ENCODE measurements around the gene CAB39.

The CAB39 gene

GRCh38 chr2:230869914-230870543 lies 157.4 kb downstream of the CAB39 start:
- TF ChIP-seq TOX (CRISPR knock-in tag; IDR thresholded peaks at IDR 0.05; ENCODE audit: borderline replicate concordance) (no peak), ISL1 (CRISPR knock-in tag; IDR thresholded peaks at IDR 0.05) (no peak), ZNF8 (CRISPR knock-in tag; IDR thresholded peaks at IDR 0.05) (no peak), GLIS3 (CRISPR knock-in tag; IDR thresholded peaks at IDR 0.05) (no peak), SNAI2 (CRISPR knock-in tag; IDR thresholded peaks at IDR 0.05) (no peak), RARB (CRISPR knock-in tag; IDR thresholded peaks at IDR 0.05) (no peak), ESRRG (CRISPR knock-in tag; IDR thresholded peaks at IDR 0.05) (no peak), TSHZ2 (CRISPR knock-in tag; IDR thresholded peaks at IDR 0.05) (no peak), PATZ1 (CRISPR knock-in tag; IDR thresholded peaks at IDR 0.05; ENCODE audit: borderline replicate concordance) (no peak), BACH2 (CRISPR knock-in tag; IDR thresholded peaks at IDR 0.05; ENCODE audit: borderline replicate concordance) (no peak), CSDC2 (CRISPR knock-in tag; IDR thresholded peaks at IDR 0.05) (no peak), TCF4 (CRISPR knock-in tag; IDR thresholded peaks at IDR 0.05; ENCODE audit: borderline replicate concordance) (no peak), PPARA (CRISPR knock-in tag; IDR thresholded peaks at IDR 0.05; ENCODE audit: borderline replicate concordance) (no peak), ZFP3 (CRISPR knock-in tag; IDR thresholded peaks at IDR 0.05) (no peak), ZC3H10 (CRISPR knock-in tag; IDR thresholded peaks at IDR 0.05) (no peak), ZFP30 (CRISPR knock-in tag; IDR thresholded peaks at IDR 0.05) (no peak), POU6F1 (CRISPR knock-in tag; IDR thresholded peaks at IDR 0.05; ENCODE audit: borderline replicate concordance, low read depth) (no peak), ARNTL (CRISPR knock-in tag; IDR thresholded peaks at IDR 0.05; ENCODE audit: borderline replicate concordance, low read depth) (no peak), OSR1 (CRISPR knock-in tag; IDR thresholded peaks at IDR 0.05) (no peak)
- ATAC-seq = no peak

All from SK-N-SH treated with all-trans-retinoic acid at 6 μM for 48 hours (cell line).